GM12892 (cell line): ENCODE measurements around the gene SACS.

Experiments
- POLR2A ChIP-seq: IDR thresholded peaks from 2 replicates; pipeline ENCODE4 v1.6.1; 2011; ENCODE audit warnings: low read depth, low read length, control low read depth
- POLR2AphosphoS5 ChIP-seq: IDR thresholded peaks from 2 replicates; pipeline ENCODE4 v1.6.1; 2011; ENCODE audit warnings: low read depth, low read length, control low read depth

GRCh38 chr13:23460309-23460708 lies 26.8 kb upstream of the SACS start:
- TF ChIP-seq POLR2AphosphoS5 (no peak), POLR2A (no peak)
